ENCODE data around the gene ME3.

DNA sequence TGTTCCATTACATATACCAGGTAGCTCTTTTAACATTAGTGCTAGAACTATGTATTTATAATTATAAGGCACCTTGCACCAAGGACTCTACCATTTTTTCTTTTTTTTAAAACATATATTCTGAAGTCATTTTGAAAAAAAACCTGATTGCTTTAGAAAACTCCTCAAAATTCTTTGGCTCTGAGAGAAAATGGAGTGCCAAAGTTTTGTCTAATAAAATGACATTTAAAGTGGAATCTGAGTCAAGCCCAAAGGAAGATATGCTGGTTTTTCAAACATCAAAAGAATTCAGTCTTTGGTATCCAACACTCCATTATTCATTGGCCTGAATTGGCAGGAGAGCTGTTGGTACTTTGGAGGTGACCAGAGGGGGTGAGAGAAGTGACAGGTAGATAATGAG, 116.5 kb downstream of the ME3 start:
- TF ChIP-seq CTCF (IDR thresholded peaks at IDR 0.05; ENCODE audit: low read length) = no peak
- no peak for TF ChIP-seq EZH2 (optimal IDR thresholded peaks at IDR 0.05; ENCODE audit: low read depth, low read length)

Data from MM.1S (cell line).